ENCODE results near the gene CFAP58. TPM values are rescaled to one million over a fixed set of nuclear protein-coding genes. Genes with fewer than 3 reads are reported as not detected.

Gene CFAP58
- total and polyA plus RNA-seq, 2 of the 13 experiments (the other 11 are each of a cell fraction or from before 2014, with no cell fraction given): 0.03 TPM; not detected in 1

DNA sequence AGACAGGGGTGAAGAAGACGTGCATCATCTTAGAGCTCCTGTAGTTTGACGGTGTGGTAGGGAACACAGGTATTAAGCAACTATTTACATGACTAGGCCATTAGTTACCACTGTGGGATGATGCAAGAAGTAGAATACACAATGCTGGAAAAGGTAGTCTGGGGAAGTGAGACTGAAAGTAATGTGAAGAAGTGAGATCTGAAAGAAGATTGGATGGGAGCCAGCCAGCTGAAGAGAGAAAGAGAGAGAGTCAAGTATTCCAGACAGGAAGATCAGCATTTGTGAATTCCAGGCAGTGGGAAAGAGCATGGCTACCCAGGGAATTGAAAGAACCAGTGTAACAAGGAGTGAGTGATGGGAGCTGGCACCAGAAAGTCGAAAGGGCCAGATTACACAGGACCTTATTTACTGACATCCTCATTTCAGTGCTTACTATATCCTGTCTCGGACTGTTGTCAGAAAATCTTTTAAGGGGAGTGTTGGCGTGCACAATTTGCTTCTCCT, 4.0 kb upstream of the CFAP58 start (continued):
- TF ChIP-seq, protein P1, sequence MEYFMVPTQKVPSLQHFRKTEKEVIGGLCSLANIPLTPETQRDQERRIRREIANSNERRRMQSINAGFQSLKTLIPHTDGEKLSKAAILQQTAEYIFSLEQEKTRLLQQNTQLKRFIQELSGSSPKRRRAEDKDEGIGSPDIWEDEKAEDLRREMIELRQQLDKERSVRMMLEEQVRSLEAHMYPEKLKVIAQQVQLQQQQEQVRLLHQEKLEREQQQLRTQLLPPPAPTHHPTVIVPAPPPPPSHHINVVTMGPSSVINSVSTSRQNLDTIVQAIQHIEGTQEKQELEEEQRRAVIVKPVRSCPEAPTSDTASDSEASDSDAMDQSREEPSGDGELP (IDR thresholded peaks at IDR 0.05; ENCODE audit: borderline replicate concordance, low read depth): peak; percentile 38; the same call in 1 of the 2 replicates
- TF ChIP-seq SP140L (CRISPR knock-in tag; IDR thresholded peaks at IDR 0.05; ENCODE audit: borderline replicate concordance) (no peak), KAT8 (CRISPR knock-in tag; IDR thresholded peaks at IDR 0.05) (no peak; the same call in 1 of the 2 replicates), SIN3A (IDR thresholded peaks at IDR 0.05; ENCODE audit: borderline replicate concordance, low read depth, low read length) (no peak), BCL6 (CRISPR knock-in tag; IDR thresholded peaks at IDR 0.05) (0 out of 2 replicates have a peak, but pooled peaks have one; percentile 28), TEAD3 (CRISPR knock-in tag; optimal IDR thresholded peaks at IDR 0.05; ENCODE audit: borderline replicate concordance) (peak; percentile 63), KDM2A (CRISPR knock-in tag; IDR thresholded peaks at IDR 0.05; ENCODE audit: borderline replicate concordance, low read depth) (no peak), SMAD3 (CRISPR knock-in tag; IDR thresholded peaks at IDR 0.05) (0 out of 2 replicates have a peak, but pooled peaks have one; percentile 7), FOSL2 (CRISPR knock-in tag; IDR thresholded peaks at IDR 0.05) (peak; percentile 83), SMAD1 (CRISPR knock-in tag; IDR thresholded peaks at IDR 0.05; ENCODE audit: borderline replicate concordance, low read depth) (no peak), ZNF703 (CRISPR knock-in tag; IDR thresholded peaks at IDR 0.05; ENCODE audit: borderline replicate concordance) (no peak), SCMH1 (CRISPR knock-in tag; IDR thresholded peaks at IDR 0.05; ENCODE audit: borderline replicate concordance) (no peak), ZNF292 (CRISPR knock-in tag; IDR thresholded peaks at IDR 0.05; ENCODE audit: borderline replicate concordance, low read depth) (no peak), ZNF12 (CRISPR knock-in tag; IDR thresholded peaks at IDR 0.05) (peak; percentile 34; the same call in 1 of the 2 replicates)
- TF ChIP-seq, protein P2, sequence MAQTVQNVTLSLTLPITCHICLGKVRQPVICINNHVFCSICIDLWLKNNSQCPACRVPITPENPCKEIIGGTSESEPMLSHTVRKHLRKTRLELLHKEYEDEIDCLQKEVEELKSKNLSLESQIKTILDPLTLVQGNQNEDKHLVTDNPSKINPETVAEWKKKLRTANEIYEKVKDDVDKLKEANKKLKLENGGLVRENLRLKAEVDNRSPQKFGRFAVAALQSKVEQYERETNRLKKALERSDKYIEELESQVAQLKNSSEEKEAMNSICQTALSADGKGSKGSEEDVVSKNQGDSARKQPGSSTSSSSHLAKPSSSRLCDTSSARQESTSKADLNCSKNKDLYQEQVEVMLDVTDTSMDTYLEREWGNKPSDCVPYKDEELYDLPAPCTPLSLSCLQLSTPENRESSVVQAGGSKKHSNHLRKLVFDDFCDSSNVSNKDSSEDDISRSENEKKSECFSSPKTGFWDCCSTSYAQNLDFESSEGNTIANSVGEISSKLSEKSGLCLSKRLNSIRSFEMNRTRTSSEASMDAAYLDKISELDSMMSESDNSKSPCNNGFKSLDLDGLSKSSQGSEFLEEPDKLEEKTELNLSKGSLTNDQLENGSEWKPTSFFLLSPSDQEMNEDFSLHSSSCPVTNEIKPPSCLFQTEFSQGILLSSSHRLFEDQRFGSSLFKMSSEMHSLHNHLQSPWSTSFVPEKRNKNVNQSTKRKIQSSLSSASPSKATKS (CRISPR knock-in tag; IDR thresholded peaks at IDR 0.05): no peak
- TF ChIP-seq, protein P3, sequence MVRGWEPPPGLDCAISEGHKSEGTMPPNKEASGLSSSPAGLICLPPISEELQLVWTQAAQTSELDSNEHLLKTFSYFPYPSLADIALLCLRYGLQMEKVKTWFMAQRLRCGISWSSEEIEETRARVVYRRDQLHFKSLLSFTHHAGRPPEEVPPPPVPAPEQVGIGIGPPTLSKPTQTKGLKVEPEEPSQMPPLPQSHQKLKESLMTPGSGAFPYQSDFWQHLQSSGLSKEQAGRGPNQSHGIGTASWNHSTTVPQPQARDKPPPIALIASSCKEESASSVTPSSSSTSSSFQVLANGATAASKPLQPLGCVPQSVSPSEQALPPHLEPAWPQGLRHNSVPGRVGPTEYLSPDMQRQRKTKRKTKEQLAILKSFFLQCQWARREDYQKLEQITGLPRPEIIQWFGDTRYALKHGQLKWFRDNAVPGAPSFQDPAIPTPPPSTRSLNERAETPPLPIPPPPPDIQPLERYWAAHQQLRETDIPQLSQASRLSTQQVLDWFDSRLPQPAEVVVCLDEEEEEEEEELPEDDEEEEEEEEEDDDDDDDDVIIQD (CRISPR knock-in tag; IDR thresholded peaks at IDR 0.05; ENCODE audit: low read depth): no peak
- TF ChIP-seq, protein P4, sequence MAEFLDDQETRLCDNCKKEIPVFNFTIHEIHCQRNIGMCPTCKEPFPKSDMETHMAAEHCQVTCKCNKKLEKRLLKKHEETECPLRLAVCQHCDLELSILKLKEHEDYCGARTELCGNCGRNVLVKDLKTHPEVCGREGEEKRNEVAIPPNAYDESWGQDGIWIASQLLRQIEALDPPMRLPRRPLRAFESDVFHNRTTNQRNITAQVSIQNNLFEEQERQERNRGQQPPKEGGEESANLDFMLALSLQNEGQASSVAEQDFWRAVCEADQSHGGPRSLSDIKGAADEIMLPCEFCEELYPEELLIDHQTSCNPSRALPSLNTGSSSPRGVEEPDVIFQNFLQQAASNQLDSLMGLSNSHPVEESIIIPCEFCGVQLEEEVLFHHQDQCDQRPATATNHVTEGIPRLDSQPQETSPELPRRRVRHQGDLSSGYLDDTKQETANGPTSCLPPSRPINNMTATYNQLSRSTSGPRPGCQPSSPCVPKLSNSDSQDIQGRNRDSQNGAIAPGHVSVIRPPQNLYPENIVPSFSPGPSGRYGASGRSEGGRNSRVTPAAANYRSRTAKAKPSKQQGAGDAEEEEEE (CRISPR knock-in tag; IDR thresholded peaks at IDR 0.05; ENCODE audit: borderline replicate concordance): no peak
- TF ChIP-seq, protein P5, sequence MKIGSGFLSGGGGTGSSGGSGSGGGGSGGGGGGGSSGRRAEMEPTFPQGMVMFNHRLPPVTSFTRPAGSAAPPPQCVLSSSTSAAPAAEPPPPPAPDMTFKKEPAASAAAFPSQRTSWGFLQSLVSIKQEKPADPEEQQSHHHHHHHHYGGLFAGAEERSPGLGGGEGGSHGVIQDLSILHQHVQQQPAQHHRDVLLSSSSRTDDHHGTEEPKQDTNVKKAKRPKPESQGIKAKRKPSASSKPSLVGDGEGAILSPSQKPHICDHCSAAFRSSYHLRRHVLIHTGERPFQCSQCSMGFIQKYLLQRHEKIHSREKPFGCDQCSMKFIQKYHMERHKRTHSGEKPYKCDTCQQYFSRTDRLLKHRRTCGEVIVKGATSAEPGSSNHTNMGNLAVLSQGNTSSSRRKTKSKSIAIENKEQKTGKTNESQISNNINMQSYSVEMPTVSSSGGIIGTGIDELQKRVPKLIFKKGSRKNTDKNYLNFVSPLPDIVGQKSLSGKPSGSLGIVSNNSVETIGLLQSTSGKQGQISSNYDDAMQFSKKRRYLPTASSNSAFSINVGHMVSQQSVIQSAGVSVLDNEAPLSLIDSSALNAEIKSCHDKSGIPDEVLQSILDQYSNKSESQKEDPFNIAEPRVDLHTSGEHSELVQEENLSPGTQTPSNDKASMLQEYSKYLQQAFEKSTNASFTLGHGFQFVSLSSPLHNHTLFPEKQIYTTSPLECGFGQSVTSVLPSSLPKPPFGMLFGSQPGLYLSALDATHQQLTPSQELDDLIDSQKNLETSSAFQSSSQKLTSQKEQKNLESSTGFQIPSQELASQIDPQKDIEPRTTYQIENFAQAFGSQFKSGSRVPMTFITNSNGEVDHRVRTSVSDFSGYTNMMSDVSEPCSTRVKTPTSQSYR (CRISPR knock-in tag; IDR thresholded peaks at IDR 0.05; ENCODE audit: borderline replicate concordance): no peak
- TF ChIP-seq, protein P6, sequence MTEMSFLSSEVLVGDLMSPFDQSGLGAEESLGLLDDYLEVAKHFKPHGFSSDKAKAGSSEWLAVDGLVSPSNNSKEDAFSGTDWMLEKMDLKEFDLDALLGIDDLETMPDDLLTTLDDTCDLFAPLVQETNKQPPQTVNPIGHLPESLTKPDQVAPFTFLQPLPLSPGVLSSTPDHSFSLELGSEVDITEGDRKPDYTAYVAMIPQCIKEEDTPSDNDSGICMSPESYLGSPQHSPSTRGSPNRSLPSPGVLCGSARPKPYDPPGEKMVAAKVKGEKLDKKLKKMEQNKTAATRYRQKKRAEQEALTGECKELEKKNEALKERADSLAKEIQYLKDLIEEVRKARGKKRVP (CRISPR knock-in tag; IDR thresholded peaks at IDR 0.05): peak; percentile 47 to 98; a peak in 2 of 4 replicates
